Sigmoid colon (tissue), 4 donors: Measurements from ENCODE around the gene SCAF1.

Experiments
- EP300 ChIP-seq, 4 donors: sonication (generic); formaldehyde crosslinking; IDR thresholded peaks; one replicate each; pipeline ENCODE4 v1.6.1; 2017; ENCODE audit warnings: antibody characterized with exemption in 4 of 4
- POLR2A ChIP-seq, 2 donors: fragments of 450-650 bp; IDR thresholded peaks; one replicate each; pipeline ENCODE4 v1.6.1; 2016; ENCODE audit warnings: antibody characterized with exemption in 2 of 2, mild to moderate bottlenecking in 2 of 2, moderate library complexity in 2 of 2
- TF ChIP-seq, protein P1 (sequence below), 4 experiments: fragments of 450-650 bp in 3 of 4; fragments of 200-600 bp in 1 of 4; IDR thresholded peaks; one replicate each; pipeline ENCODE4 v1.5.1; 2016 to 2019; ENCODE audit warnings: antibody characterized with exemption in 4 of 4, mild to moderate bottlenecking in 3 of 4, moderate library complexity in 2 of 4

- peak in 1 of 4 donors; percentile 63 for TF ChIP-seq EP300 (IDR thresholded peaks at IDR 0.05)
- TF ChIP-seq, protein P1, sequence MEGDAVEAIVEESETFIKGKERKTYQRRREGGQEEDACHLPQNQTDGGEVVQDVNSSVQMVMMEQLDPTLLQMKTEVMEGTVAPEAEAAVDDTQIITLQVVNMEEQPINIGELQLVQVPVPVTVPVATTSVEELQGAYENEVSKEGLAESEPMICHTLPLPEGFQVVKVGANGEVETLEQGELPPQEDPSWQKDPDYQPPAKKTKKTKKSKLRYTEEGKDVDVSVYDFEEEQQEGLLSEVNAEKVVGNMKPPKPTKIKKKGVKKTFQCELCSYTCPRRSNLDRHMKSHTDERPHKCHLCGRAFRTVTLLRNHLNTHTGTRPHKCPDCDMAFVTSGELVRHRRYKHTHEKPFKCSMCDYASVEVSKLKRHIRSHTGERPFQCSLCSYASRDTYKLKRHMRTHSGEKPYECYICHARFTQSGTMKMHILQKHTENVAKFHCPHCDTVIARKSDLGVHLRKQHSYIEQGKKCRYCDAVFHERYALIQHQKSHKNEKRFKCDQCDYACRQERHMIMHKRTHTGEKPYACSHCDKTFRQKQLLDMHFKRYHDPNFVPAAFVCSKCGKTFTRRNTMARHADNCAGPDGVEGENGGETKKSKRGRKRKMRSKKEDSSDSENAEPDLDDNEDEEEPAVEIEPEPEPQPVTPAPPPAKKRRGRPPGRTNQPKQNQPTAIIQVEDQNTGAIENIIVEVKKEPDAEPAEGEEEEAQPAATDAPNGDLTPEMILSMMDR (IDR thresholded peaks at IDR 0.05) = no peak
- peak; percentile 67 to 70 for TF ChIP-seq POLR2A (IDR thresholded peaks at IDR 0.05)
These were observed 23.5 kb downstream of the SCAF1 start, which contains the start of the genes BCL2L12 and IRF3 for GRCh38 chr19:49665351-49666119.
